HG03460 (cell line): Measurements from ENCODE around the gene UBR4.

Source experiments
- ATAC-seq: cut with Tn5 transposase; IDR thresholded peaks from one replicate; pipeline ENCODE4 v1.9.1; 2021; ENCODE audit not compliant: unreplicated experiment

The UBR4 gene

DNA sequence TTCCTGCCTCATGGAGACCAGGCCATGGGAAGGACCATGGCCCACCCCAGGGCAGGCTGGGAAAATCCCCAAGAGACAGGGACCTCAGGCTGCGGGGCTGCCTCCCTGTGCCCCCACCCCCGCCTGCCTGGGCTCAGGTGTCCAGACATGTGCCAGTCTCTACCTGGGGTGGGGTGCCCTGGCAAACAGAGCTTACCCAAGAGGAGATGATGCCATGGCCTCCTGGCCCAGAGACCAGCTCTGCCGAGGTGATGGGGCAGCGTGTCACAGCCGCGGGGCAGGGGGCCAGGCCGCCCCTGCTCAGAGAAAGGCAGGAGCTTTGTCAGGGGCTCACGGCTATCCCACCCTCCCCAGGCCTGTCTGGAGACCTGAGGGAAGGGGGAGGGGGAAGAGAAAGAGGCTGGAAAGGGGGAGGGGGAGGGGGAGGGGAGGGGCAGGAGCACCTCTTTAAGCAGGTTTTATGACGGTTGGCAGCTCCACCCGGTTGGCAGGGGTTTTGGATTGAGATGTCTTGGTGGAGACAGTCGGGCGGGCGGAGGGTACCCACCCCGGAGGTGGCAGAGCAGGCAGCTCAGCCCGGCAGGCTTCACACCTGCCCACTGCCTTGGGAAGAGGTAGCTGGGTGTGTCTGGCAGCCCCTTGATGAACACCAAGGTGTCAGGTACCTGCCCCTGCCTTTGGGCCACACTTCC is 152.1 kb downstream of the UBR4 start:
- ATAC-seq, result no peak

DNA sequence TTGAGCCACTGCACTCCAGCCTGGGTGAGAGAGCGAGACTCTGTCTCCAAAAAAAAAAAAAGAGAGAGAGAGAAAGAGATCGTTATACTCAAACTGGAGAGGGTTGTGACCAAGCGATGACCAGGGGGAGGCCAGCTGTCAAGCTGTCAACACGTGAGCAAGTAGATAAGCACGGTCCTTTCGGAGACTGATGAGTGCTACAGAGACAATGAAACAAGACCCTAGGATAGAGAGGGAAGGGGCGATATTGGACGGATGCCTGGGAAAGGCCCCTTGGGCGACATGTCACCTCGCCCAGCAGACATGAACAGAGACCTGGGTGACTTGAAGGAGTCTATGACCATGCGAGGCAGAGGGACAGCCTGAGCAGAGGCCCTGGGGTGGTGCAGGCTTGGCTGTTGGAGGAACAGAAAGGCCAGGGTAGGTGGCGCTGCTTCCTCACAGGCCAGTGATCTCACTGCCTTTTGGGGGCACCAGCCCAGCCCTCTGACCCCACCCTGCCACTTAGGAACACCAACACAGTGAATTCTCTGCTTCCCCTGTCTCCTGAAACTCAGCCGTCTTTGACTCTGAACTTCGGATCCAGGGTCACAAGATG is 152.8 kb downstream of the UBR4 start:
- no peak for ATAC-seq

DNA sequence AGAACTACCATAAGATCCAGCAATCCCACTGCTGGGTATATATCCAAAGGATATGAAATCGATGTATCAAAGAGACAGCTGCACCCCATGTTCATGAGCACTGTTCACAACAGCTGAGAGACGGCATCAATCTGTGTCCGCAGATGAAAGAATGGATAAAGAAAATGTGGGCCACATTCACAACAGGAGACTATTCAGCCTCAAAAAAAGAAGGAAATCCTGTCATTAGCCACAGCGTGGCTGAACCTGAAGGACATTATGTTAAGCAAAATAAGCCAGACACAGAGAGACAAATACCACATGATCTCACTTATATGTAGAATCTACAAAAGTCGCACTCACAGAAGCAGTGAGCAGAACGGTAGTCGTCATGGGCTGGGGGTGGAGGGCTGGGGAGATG is 154.4 kb downstream of the UBR4 start:
- ATAC-seq, result no peak

DNA sequence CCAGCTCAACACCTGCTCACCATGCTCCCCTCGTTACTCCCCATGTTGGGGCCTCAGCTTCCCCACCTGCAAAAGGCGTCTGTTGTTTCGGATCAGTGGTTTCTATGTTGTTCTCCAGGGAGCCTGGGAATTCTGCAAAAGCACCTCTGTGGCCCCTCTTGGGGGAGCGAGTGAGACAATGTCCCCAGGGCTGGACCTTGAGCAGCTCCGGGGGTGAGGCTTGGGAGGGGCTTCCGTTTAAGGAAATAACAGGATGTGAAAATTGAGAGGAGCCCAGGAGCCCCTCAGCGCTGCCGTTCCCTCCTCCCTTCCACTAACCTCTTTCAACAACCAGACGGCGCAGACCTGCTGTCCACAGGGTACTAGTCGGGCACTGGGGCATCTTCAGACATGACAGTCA is 155.1 kb downstream of the UBR4 start:
- ATAC-seq, result no peak

DNA sequence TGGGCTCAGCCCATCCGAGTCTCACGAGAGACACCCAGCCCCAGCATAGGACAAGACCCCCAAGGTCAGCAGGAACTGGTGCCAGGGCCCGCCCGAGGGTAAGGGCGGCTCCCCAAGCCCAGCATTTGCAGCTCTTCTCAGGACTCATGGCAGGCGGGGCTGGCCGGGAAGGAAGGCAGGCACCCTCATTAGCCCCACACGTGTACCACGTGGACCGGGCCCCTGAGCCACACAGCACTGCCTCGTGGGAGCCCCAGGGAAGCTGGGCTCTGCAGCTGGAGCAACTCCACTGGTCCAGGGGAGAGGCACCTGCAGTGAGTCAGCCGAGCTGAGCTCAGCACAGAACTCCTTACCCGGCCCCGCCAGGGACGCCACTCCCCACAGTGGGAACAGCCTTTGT is 155.8 kb downstream of the UBR4 start:
- no peak for ATAC-seq

DNA sequence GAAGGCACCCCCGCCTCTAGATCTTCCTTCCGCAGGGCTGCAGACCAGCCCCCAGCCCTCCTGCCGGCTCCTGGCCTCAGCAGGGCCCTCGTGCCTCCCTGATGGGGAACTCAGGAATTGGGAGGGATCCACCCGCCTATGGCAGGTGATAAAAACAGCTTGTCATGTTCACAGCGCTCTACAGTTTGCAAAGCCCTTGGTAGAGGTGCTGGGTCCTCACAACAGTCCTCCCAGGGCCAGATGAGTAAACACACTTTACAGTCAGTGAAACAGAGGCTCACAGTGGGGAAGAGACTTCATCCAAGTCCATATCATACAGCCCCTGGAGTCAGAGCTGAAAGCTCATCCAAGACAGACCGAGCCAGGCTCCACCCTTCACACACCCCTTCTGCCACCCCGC is 156.6 kb downstream of the UBR4 start:
- no peak for ATAC-seq

DNA sequence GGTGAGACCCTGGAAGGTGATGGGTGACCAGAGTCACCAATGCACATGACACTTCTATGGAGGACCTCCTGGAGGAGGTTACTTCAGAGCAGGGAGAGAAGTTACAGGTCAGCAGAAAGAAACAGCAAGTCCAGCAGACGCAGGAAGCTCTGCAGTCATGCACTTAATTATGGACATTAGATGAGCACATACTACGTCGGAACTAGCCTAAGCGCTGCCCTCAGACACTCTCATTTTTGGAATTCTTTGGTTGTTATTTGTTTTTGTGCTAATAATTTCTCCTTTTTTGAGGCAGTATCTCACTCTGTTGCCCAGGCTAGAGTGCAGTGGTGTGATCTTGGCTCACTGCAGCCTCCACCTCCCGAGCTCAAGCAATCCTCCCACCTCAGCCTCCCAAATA is 160.3 kb downstream of the UBR4 start:
- no peak for ATAC-seq

DNA sequence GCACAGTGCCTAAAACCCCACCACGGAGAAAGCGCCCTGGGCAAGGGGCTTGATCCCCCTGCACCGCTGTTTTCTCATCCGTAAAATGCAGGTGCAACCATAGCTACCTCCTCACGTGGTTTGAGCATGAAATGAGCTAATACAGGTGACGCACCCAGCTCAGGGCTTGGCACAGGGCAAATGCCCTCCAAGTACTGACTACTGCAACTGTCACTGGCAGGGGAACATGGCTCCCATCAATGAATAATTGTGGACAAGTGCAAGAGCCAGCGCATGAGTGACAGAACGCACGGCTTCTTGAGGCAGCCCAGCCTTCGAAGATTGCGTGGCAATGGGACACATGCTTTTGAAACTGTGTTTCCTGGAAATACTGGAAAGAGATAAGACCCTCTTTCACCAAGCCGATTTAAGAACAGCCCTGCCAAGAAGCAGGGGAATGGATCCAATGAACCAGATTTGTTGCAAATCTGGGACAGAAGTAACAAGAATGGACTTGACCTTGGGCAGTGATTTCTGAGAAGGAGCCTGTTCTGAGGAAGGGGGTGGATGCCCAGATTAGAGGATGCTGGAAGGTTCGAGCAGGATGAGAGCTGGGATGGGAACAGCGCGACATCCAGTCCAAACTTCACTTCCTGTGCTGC is 160.8 kb downstream of the UBR4 start:
- no peak for ATAC-seq

DNA sequence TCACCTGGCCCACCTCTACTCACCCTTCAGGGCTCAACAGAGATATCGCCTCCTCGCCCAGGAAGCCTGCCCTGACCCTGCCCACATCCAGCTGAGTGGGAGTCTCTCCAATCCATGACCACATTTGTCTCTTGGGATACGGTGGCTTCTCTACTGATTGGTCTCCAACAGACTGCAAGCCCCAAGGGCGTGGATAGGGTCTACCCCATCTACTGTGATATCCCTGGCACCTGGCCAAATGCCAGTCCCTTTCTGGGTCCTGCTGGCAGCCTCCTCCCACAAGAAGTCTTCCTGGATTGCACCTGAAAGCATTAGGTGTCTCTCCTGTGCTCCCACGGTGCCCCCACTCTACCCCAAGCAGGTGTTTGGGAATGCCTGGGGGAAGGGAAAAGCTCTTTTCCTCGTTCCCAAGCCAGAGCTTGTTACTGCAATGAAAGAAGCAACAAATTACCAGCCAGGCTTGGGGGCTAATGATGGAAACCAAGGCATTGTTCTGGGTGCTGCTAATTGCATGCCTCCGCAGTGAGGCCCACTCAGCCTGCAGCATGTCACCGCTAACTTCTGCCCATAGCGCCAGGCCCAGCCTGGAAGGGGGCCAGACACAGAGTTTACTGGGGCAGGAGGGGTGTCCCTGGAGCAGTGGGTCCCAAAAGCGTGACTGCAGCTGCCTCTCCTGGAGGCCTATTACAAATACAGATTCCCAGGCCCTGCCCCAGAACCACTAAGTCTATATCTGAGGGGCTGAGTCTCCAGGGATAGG is 162.9 kb downstream of the UBR4 start:
- ATAC-seq, result no peak

DNA sequence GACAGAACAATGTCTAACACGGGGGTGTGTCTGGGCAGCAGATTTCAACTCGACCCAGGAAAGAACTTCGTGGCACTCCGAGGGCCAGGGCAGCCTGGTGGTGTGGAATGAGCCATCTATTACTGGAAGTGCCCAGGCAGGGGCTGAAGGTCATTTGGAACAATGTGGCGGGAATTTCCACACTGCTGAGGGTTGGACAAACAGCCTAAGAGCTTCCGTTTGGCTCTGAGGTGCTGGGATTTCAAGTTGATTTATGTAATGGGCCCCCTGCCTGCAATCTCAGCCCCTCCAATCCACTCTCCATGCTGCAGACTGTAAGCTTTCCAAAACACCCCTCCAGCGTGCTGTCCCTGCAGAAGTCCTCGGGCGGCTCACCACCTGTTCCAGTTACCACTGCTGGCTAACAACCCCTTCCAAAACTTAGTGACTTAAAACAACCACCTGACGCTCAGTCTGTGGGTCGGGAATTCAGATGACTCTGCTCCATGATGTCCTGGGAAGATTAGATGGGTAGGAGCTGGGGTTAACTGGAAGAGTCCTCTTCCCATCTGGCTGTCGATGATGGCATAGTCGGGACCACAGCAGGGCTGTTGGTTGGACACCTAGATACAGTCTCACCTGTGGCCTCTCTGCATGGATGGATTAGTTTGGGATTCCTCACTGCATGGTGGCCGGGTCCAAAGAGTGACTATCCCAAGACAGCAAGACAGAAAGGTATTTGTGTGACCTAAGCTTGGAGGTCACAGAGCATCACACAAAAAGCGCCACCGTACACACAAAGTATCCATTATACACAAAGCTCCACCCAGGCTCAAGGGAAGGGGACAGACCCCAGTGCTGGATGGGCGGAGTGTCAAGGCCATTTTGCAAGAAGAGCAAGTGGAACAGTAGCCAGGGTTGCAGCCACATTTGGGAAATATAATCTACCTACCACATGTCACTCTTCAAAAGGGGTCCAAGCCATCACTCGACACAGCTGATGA is 163.9 kb downstream of the UBR4 start:
- no peak for ATAC-seq

DNA sequence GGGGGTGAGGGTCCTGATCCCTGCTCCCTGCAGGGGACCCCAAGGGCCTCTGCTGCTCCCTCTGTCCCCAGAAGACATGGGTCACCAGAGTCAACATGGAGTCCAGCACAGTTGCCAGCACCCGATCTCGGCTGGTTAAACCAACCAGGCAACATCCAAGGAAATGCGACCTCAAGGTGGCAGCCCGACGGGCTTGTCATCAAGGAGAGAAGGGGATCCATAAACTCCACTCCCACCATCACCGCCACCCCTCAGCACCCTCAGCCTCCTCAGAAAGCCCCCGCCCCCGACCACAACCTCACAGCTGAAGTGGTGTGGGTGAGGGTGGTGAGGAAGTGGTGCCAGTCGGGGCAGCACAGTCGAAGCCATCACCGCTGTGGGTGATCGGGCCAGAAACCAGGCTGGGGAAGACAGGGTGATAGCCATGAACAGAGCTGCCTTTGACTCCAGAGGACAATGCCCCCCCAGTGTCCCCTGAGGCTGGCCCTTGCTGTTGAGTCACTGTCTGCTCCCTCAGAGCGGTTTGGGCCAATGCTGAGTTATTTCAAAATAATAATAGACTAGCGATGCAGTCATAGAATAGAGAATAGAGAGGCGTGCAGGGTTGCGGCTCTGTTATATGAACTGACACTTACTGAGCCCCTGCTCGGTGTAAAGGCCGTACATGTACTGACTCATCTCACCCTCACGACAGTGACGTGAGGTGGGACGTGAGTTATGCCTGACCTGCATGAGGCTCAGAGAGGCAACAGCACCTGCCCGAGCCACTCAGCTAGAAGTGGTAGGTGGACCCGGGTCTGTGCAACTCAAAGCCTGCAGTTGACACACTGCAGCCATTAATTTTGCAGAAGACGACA is 164.9 kb downstream of the UBR4 start:
- no peak for ATAC-seq

DNA sequence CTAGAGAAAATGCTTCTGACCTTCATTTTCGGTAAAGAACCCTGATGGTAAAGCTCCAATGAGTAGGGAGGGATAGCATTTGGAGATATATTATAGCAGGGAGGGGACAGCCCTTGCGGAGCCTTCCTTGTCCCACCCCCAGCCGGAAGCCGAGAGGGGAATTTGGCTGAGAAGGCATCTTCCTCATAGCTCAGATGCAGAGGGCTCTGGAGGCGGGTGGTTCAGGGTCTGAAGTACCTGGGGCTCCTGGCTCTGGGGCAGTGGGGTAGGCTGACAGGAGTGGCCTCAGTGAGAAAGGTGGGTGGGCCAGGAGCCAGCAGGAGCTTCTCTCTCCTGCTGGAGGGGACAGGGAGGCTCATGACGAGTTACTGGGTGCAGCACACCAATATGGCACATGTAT is 165.6 kb downstream of the UBR4 start:
- ATAC-seq, result no peak

DNA sequence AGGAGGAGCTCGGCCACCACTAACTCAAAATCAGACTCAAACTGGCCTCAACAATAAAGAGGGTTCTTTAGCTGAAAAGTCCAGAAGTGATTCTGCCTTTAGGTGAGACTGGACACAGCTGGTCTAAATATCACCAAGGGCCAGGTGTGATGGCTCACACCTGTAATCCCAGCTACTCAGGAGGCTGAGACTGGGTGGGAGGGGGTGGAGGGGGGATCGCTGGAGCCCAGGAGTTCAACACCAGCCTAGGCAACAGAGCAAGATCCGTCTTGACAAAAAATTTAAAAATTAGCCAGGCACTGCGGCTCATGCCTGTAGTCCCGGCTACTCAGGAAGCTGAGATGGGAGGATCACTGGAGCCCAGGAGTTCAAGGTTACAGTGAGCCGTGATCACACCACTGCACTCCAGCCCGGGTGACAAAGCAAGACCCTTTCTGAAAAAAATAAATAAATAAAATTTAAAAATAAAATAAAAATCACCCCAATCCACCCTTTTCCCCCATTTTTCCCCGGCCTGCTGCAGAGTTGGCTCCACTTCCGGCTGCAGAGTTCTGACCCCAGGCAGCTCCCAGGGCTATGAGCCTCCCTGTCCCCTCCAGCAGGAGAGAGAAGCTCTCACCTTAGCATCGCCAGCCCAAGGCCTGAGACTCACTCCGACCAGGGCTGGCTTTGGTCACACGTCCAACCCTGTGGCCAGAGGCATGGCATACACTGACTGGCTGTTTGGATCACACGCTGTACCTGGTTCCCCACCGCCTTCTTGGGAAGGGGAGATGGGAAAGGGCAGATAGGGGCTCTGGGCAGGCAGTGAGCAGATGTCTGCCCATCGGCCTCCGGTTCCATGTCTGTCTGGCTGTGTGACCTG is 166.3 kb downstream of the UBR4 start:
- no peak for ATAC-seq

DNA sequence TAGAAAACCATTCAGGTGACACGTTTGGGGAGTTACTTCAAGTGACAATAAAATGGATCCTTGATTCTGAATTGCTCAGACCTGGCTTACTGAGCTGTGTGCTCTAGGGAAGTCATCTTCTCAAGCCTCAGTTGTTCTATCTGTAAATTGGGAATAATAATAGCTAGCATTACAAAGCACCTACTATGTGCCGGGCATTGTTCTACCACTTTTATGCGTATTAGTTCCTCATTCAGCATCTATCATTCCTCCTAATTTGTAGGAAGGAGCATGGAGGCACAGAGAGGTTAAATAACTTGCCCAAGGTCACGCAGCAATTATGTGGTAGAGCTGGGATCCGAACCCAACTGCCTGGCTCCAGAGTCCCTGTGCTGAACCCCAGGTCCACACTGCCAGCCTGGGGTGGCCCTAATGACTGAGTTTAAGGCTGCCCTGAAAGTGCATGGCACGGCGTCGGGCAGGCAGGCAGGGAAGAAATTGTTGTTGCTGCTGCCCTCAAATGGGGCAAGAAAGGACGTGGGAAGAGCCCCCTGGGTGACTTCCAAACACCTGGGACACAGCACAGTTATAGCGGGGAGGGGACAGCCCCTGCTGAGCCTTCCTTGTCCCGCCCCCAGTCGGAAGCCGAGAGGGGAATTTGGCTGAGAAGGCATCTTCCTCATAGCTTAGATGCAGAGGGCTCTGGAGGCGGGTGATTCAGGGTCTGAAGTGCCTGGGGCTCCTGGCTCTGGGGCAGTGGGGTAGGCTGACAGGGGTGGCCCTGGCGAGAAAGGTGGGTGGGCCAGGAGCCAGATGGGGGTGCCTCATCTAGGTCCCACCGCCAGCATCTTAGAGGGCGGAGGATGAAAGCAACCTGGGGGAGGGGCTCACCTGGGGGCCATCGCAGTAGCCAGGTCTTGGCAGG is 167.1 kb downstream of the UBR4 start:
- ATAC-seq, result no peak

DNA sequence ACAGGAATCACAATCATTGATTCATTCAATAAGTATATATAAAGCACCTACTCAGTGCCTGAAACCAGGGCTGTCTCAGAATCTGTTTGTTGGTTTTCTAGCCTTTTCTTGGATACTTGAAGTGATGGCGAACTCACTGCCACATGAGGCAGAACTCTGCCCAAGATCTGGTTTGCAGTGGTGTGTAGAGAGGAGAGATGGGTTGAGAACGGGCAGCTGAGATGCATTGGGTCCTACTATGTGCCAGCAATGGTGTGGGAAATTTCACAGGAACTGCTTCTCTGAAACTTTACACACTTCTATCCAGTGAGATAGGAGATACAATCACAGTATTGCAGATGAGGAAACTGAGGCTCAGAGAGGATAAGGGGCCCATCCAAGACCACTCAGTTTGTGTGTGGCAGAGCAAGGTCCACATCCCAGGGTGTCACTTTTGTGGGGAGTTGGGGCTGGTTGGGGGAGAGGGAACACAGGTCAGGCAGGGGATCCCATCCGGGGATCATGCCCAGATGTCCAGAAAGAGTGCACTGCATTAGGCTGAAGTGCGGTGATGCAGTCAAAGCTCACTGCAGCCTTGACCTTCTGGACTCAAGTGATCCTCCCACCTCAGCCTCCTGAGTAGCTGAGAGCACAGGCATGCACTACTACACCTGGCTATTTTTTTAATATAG is 169.9 kb downstream of the UBR4 start:
- no peak for ATAC-seq

DNA sequence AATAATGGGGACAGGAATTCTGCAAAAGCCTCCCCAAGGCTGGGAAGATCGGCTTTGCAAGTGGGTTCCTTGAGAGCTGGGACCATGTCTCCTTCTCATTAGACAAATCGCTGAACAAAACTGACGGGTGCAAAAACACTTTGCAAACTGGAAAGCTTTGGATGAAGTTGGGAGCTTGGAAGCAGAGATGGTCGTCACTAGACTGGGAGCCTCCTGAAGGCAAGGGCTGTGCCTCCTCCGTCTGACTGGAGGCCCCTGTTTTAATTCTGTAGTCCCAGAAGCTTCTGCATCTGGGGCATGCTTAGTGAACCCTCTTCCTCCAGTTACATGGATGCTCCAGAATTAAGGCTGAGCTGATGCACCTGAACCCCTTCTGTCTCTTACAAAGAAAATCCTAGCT is 171.3 kb downstream of the UBR4 start:
- no peak for ATAC-seq

DNA sequence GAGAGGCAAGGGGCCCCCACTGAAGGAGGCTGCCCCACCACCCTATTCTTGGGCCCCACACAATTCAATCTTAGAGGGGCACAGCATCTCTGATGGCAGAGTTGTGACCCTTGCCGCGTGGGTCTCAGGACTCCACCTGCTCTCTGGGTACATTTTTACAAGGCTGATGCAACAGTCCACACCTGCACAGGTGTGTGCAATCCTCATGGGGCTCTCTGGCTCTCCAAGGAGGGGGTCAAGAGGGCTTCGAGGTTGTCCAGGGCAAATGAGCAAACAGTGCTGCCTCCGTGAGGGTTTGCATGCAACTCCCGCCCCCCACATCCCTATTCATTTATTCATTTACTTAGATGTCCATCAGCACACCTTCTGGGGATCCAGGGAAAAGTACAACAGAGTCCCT is 172.0 kb downstream of the UBR4 start:
- ATAC-seq, result no peak
